HG03039 (cell line): ENCODE measurements around the gene IFI27L2.

Source experiments
- ATAC-seq: cut with Tn5 transposase; IDR thresholded peaks from one replicate; pipeline ENCODE4 v1.9.1; 2021; ENCODE audit warnings: mild to moderate bottlenecking, moderate library complexity; ENCODE audit not compliant: unreplicated experiment

The IFI27L2 gene

DNA sequence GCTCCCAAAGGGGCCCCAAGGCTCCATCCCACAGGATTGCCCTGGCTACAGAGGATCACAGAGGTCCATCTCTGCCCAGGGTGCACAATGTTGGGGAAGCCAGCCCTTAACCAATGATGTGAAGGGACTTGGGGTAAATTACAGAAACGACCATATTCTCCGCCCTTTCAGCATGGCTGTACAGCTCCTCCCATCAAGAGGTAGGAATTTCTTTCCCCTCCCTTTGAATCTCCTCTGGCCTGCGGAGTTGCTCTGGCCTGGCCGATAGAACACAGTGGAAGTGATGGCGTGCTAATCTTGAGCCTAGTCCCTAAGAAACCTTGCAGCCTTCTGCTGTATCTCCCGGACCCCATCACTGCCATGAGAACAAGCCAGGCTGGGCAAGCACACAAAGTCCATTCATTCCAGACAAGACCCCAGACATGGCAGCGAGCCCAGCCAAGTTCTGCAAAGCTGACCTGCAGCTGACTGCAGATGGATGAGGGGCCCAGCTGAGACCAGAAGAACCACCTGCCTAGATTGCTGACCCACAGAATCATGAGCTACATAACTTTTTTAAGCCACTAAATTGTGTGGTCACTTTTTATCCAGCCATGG, 25.8 kb downstream of the IFI27L2 start:
- no peak for ATAC-seq

- ATAC-seq, result no peak
These were observed 26.5 kb downstream of the IFI27L2 start for GRCh38 chr14:94102768-94103482.

DNA sequence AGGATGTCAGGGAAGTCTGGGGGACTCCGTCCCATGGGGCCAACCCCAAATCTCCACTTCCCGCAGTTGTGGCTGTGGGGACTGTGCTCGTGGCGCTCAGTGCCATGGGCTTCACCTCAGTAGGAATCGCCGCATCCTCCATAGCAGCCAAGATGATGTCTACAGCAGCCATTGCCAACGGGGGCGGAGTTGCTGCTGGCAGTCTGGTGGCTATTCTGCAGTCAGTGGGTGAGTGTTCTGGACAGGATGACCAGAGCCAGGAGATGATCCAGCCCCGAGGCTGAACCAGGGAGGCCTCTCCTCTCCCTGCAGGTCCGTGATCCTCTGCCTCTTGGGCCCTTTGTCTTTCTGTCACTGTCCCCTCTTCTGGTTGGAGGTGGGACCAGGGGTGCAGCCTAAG, 27.7 kb downstream of the IFI27L2 start:
- ATAC-seq, result no peak

GRCh38 chr14:94100847-94101246, 28.6 kb downstream of the IFI27L2 start:
- ATAC-seq, result no peak

- no peak for ATAC-seq
These were observed 30.4 kb downstream of the IFI27L2 start for GRCh38 chr14:94099006-94099405.

GRCh38 chr14:94098326-94098992, 30.9 kb downstream of the IFI27L2 start:
- no peak for ATAC-seq

DNA sequence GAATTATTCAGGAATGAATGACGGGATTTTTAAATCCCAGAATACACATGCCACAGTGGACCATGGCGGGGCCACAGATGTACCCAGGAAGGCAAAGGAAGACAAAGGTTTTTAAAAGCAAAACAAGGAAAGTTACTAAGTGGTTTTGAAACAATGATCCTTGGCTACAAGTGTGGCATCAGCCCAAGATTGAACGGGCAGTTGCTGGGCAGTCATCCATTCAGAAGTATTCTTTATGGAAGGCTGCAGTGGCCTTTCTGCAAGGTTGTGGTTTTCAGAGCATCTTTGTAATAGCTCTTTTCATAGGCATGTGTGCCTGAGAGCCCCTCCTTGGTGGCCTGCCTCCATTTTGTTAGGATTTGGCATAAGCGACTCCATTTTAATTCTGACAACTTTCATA, 32.3 kb downstream of the IFI27L2 start:
- ATAC-seq, result no peak

GRCh38 chr14:94093418-94093817, 36.0 kb downstream of the IFI27L2 start:
- ATAC-seq, result no peak

DNA sequence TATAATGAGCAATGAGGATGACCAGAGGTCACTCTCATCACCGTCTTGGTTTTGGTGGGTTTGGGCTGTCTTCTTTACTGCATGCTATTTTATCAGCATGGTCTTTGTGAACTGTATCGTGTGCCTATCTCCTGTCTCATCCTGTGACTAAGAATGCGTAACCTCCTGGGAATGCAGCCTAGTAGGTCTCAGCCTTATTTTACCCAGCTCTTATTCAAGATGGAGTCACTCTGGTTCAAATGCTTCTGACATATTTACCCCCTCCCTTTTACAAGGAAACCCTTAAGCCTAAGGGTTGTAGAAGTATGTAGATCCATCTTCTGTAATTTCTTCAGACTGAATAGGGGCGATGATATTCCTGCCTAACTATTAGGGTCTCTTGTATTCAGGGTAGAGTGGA, 39.9 kb downstream of the IFI27L2 start:
- no peak for ATAC-seq

DNA sequence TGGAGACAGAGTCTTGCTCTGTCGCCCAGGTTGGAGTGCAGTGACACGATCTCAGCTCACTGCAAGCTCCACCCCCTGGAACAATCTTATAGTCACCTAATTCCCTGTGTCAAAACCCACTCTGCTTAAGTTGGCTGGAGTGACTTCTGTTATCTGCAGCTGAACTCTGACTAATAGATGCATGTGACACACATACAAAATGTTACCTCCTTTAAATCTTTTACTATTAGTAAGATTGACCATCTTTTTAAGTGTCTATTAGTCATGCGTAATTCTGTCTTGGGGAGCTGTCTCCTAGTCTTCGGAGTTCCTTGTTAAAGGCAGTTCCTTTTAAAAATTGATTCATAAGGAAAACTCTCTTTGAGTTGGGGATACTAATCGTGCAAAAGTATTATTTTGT, 40.9 kb downstream of the IFI27L2 start:
- ATAC-seq, result no peak

DNA sequence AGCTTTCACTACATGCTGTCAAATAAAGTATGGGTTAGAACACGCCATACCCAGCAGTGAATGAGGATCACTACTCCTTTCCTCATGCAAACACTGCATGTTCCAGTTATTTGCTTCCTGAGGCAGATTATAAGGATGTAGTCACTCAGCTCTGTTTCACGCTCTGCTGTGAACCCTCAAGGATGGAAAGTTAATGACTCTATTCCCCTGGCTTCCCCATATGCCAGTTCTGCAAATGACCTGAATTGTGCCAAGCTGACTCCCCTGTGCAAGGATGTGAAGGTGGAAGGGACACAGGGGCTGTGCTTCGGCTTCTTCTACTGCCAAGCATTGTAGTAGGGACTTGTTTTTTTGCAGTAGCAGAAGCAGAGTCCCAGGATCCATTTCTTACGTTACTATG, 41.5 kb downstream of the IFI27L2 start:
- no peak for ATAC-seq

GRCh38 chr14:94081386-94081820, 48.0 kb downstream of the IFI27L2 start:
- peak; percentile 28 for ATAC-seq

DNA sequence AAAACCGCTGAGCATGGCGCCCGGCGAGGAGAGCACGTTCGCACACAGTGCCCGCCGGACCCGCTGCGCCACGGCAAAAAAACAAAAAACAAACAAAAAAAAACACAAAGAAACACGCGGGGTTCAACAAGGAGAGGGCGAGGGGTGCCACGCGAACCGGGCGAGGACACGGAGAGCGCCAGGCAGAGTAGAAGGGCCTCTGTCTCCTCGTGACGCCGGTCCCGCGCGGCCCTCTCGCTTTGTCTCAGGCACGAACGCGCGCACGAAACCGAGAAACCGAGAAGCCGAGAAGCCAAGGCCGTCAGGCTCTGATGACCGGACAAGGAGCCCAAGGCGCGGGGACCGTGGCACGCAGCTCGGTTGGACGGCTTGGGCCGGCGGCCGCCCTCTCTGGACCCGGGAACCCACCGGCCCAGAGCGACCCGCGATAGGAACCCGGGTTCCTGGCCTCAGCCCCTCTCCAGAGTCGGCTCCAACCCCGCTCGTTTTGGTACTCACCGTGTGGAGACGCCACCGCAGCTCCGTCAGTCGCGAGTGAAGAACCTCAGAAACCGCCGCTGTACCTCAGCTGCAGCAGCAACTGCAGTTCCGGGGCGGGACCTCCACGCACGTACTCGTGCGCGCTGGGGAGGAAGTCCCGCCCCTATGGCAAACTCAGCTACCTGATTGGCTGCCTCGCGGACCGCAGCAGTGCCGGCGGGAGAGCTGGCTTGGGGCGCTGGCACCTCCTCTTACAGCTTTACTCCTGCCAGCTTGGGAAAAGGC, 48.6 kb downstream of the IFI27L2 start, which contains the start of the genes DDX24 and IFI27L1:
TSS of gene DDX24 (minus strand) at position 582 of the 765 bp plus-strand sequence. CDS start 1,460 bp downstream, outside the sequence.
TSS of gene IFI27L1 (plus strand) at position 690 of the 765 bp plus-strand sequence. CDS start 15,628 bp downstream, outside the sequence.
- peak; percentile 94 for ATAC-seq

- no peak for ATAC-seq
These were observed 49.3 kb downstream of the IFI27L2 start for GRCh38 chr14:94079891-94080620.

GRCh38 chr14:94077823-94078222, 51.6 kb downstream of the IFI27L2 start:
- no peak for ATAC-seq
